ENCODE results near the gene ACLY.

The ACLY gene

GRCh38 chr17:41824086-41824485, 94.7 kb downstream of the ACLY start:
- peak overlapping the region; percentile 80 for H3K27ac ChIP-seq
- no peak overlapping the region for H3K4me3 ChIP-seq (ENCODE audit: low read depth, low read length)
- no peaks in the 10 kb centered on the region for H3K27me3 ChIP-seq (ENCODE audit: insufficient read depth, low read depth, severe bottlenecking)
- peak; percentile 92 for DNase-seq
- no peak for TF ChIP-seq CTCF (IDR thresholded peaks at IDR 0.05; ENCODE audit: low read depth, low read length)
- no peaks in the 10 kb centered on the region for H3K9me3 ChIP-seq (ENCODE audit: severe bottlenecking)
- H3K36me3 ChIP-seq, result peaks cover 78% of the 10 kb centered on the region

GRCh38 chr17:41823580-41823979, 95.2 kb downstream of the ACLY start:
- no peak for TF ChIP-seq CTCF (IDR thresholded peaks at IDR 0.05; ENCODE audit: low read depth, low read length)
- Histone ChIP-seq H3K36me3 (peaks cover 77% of the 10 kb centered on the region), H3K27me3 (ENCODE audit: insufficient read depth, low read depth, severe bottlenecking) (no peaks in the 10 kb centered on the region), H3K27ac (peak overlapping the region; percentile 80), H3K9me3 (ENCODE audit: severe bottlenecking) (no peaks in the 10 kb centered on the region), H3K4me3 (ENCODE audit: low read depth, low read length) (peak overlapping the region; percentile 7)
- DNase-seq, result peak; percentile 96

- no peak for TF ChIP-seq CTCF (IDR thresholded peaks at IDR 0.05; ENCODE audit: low read depth, low read length)
- H3K27me3 ChIP-seq (ENCODE audit: insufficient read depth, low read depth, severe bottlenecking), result no peaks in the 10 kb centered on the region
- no peak overlapping the region for H3K4me3 ChIP-seq (ENCODE audit: low read depth, low read length)
- peak overlapping the region; percentile 80 for H3K27ac ChIP-seq
- DNase-seq, result no peak
- no peaks in the 10 kb centered on the region for H3K9me3 ChIP-seq (ENCODE audit: severe bottlenecking)
- peaks cover 77% of the 10 kb centered on the region for H3K36me3 ChIP-seq
Measured at GRCh38 chr17:41823141-41823524, 95.6 kb downstream of the ACLY start.

GRCh38 chr17:41822216-41823140, 96.3 kb downstream of the ACLY start:
- DNase-seq, result no peak
- H3K4me3 ChIP-seq (ENCODE audit: low read depth, low read length), result no peak overlapping the region
- H3K27ac ChIP-seq, result peak overlapping the region; percentile 80
- peaks cover 73% of the 10 kb centered on the region for H3K36me3 ChIP-seq
- no peaks in the 10 kb centered on the region for H3K9me3 ChIP-seq (ENCODE audit: severe bottlenecking)
- no peaks in the 10 kb centered on the region for H3K27me3 ChIP-seq (ENCODE audit: insufficient read depth, low read depth, severe bottlenecking)
- TF ChIP-seq CTCF (IDR thresholded peaks at IDR 0.05; ENCODE audit: low read depth, low read length), result no peak

GRCh38 chr17:41821776-41822175, 97.0 kb downstream of the ACLY start:
- Histone ChIP-seq H3K9me3 (ENCODE audit: severe bottlenecking) (no peaks in the 10 kb centered on the region), H3K4me3 (ENCODE audit: low read depth, low read length) (no peak overlapping the region), H3K27me3 (ENCODE audit: insufficient read depth, low read depth, severe bottlenecking) (no peaks in the 10 kb centered on the region), H3K27ac (peak overlapping the region; percentile 80), H3K36me3 (peaks cover 69% of the 10 kb centered on the region)
- DNase-seq, result no peak
- no peak for TF ChIP-seq CTCF (IDR thresholded peaks at IDR 0.05; ENCODE audit: low read depth, low read length)
